Upper lobe of right lung (tissue), 1 donor: ENCODE data around the gene RFX3. TPM values are rescaled to one million over a fixed set of nuclear protein-coding genes. Genes with fewer than 3 reads are reported as not detected.

ENCODE experiments used
- ATAC-seq: fragments of 200-7000 bp; cut with Tn5 transposase; one replicate; pipeline ENCODE4 v1.9.1; 2020; ENCODE audit warnings: mild to moderate bottlenecking, moderate library complexity
- DNase-seq: peaks from one replicate; pipeline ENCODE4 v3.0.0-alpha.2; 2020
- H3K27ac ChIP-seq: fragments of 200-600 bp; one replicate; pipeline ENCODE4 v1.8.0; 2022
- H3K27me3 ChIP-seq: fragments of 200-600 bp; one replicate; pipeline ENCODE4 v1.8.0; 2022; ENCODE audit warnings: mild to moderate bottlenecking
- H3K36me3 ChIP-seq: fragments of 200-600 bp; one replicate; pipeline ENCODE4 v1.8.0; 2022
- H3K4me1 ChIP-seq: fragments of 200-600 bp; one replicate; pipeline ENCODE4 v1.8.0; 2022
- H3K4me3 ChIP-seq: fragments of 200-600 bp; one replicate; pipeline ENCODE4 v1.8.0; 2022; ENCODE audit warnings: mild to moderate bottlenecking
- H3K9me3 ChIP-seq: fragments of 200-600 bp; one replicate; pipeline ENCODE4 v1.8.0; 2022
- intact Hi-C: fragments of 100-400 bp; cut with DNase I; formaldehyde crosslinking; loops from one replicate; pipeline ENCODE4 v1.11.0; 2022
- total RNA-seq: library from RNA; stranded (reverse); fragmentation: NEBNext Ultra II Directional; extraction: Animal tissue kit (Norgen Biotek cat#: 25700); gene quantifications from one replicate; pipeline ENCODE4 v1.2.1, GENCODE V29; 2021
- TF ChIP-seq, protein P1 (sequence below): fragments of 200-600 bp; IDR thresholded peaks from one replicate; pipeline ENCODE4 v1.8.0; 2022; ENCODE audit warnings: antibody characterized with exemption
- donor health status: DM: no; HTN: yes; CAD: no; lungs with severe emphysema.

RFX3 gene
- total RNA-seq, 1 donor from 2014 or later = 13.8 TPM

DNA sequence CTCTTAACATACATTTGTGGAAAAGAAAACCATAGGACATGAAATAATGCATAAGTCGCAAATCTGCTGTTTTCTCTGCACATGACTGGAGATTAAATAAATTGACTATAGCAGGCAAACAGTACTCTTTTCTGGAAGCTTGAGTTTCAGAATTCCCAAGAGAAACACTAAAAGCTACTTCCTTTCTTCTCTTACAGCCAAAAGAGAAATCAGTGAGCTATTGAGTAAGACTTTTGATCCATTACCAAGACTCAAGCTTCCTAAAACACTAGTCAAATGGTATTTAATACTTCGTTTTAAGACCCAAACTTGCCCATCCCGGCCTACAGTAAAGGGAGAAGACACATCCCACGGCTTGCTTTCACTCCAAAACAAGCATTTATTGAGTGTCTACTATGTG, 346.1 kb downstream of the RFX3 start:
- intact Hi-C loops = no loop called here
- no peaks in the 10 kb centered on the region for H3K9me3 ChIP-seq
- no peak overlapping the region for H3K27ac ChIP-seq
- H3K4me3 ChIP-seq = no peak overlapping the region
- peaks cover 24% of the 10 kb centered on the region for H3K27me3 ChIP-seq
- TF ChIP-seq, protein P1, sequence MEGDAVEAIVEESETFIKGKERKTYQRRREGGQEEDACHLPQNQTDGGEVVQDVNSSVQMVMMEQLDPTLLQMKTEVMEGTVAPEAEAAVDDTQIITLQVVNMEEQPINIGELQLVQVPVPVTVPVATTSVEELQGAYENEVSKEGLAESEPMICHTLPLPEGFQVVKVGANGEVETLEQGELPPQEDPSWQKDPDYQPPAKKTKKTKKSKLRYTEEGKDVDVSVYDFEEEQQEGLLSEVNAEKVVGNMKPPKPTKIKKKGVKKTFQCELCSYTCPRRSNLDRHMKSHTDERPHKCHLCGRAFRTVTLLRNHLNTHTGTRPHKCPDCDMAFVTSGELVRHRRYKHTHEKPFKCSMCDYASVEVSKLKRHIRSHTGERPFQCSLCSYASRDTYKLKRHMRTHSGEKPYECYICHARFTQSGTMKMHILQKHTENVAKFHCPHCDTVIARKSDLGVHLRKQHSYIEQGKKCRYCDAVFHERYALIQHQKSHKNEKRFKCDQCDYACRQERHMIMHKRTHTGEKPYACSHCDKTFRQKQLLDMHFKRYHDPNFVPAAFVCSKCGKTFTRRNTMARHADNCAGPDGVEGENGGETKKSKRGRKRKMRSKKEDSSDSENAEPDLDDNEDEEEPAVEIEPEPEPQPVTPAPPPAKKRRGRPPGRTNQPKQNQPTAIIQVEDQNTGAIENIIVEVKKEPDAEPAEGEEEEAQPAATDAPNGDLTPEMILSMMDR = no peak
- ATAC-seq (no peak), DNase-seq (no peak)
- no peaks in the 10 kb centered on the region for H3K4me1 ChIP-seq
- no peaks in the 10 kb centered on the region for H3K36me3 ChIP-seq

DNA sequence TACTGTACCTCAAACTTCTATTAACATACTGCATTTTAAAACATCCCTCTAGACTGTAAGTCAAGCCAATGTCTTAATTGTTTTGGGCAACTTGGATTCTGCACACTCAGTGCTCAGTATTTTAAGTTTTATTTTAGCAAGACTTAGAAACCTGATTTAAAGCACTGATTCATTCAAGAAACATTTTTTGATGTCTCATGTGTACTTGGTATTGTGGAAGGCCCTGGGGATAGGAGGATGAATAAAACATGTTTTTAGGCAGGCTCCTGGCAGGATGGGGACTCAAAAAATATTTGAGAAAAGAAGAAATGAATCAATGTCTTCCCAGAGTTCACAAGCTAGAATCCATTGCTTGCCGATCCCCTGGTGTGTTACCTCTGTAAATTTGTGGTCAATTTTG, 347.9 kb downstream of the RFX3 start:
- Histone ChIP-seq H3K9me3 (no peaks in the 10 kb centered on the region), H3K4me3 (no peak overlapping the region), H3K27me3 (peaks cover 18% of the 10 kb centered on the region), H3K36me3 (no peaks in the 10 kb centered on the region), H3K27ac (no peak overlapping the region), H3K4me1 (no peaks in the 10 kb centered on the region)
- DNase-seq = no peak
- ATAC-seq = no peak
- TF ChIP-seq, protein P1 = no peak
- intact Hi-C loops = no loop called here

- ATAC-seq = no peak
- peaks cover 18% of the 10 kb centered on the region for H3K27me3 ChIP-seq
- intact Hi-C loops = no loop called here
Measured at GRCh38 chr9:3177146-3177761, 348.5 kb downstream of the RFX3 start.

GRCh38 chr9:3173374-3173773, 352.4 kb downstream of the RFX3 start:
- no peaks in the 10 kb centered on the region for H3K27me3 ChIP-seq
- H3K36me3 ChIP-seq = no peaks in the 10 kb centered on the region
- H3K4me3 ChIP-seq = no peak overlapping the region
- H3K4me1 ChIP-seq = no peaks in the 10 kb centered on the region
- no peak overlapping the region for H3K27ac ChIP-seq
- TF ChIP-seq, protein P1 = no peak
- DNase-seq (no peak), ATAC-seq (no peak)
- intact Hi-C loops = no loop called here
- no peaks in the 10 kb centered on the region for H3K9me3 ChIP-seq

More at GRCh38 chr9:3177146-3177761, 348.5 kb downstream of the RFX3 start:
- Histone ChIP-seq H3K4me3 (no peak overlapping the region), H3K9me3 (no peaks in the 10 kb centered on the region), H3K36me3 (no peaks in the 10 kb centered on the region), H3K27ac (no peak overlapping the region), H3K4me1 (no peaks in the 10 kb centered on the region)
- TF ChIP-seq, protein P1 = no peak
- DNase-seq = no peak

GRCh38 chr9:3170819-3171218, 355.0 kb downstream of the RFX3 start:
- DNase-seq (no peak), ATAC-seq (no peak)
- H3K27me3 ChIP-seq = no peaks in the 10 kb centered on the region
- H3K27ac ChIP-seq = no peak overlapping the region
- TF ChIP-seq, protein P1 = no peak
- H3K9me3 ChIP-seq = no peaks in the 10 kb centered on the region
- no peaks in the 10 kb centered on the region for H3K4me1 ChIP-seq
- no peak overlapping the region for H3K4me3 ChIP-seq
- intact Hi-C loops = no loop called here
- H3K36me3 ChIP-seq = no peaks in the 10 kb centered on the region
